ENCODE results near the gene C10orf90.

Gene C10orf90

DNA sequence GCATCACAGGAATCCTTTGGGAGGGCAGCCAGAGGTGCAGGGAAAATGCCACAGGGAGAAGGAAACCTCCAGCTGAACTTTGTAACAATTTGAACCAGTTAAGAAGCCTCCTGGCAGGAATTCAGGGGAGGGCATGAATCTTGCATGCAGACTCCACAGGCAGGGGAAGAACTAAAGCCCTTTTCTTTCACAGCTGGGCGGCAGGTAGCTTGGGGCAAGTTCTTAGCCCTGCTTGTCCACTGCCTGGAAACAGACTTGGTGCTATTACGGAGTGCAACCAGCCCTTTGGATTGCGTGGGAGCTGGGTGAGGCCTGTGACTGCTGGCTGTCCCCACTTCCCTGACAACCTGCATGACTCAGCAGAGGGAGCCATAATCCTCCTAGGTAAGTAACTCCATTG is 230.6 kb downstream of the C10orf90 start:
- no peak for DNase-seq
- H3K27me3 ChIP-seq (ENCODE audit: insufficient read depth, low read depth, severe bottlenecking), result no peaks in the 10 kb centered on the region
- H3K27ac ChIP-seq, result no peak overlapping the region
- no peaks in the 10 kb centered on the region for H3K36me3 ChIP-seq
- no peak overlapping the region for H3K4me3 ChIP-seq (ENCODE audit: low read depth, low read length)
- TF ChIP-seq, protein P1, sequence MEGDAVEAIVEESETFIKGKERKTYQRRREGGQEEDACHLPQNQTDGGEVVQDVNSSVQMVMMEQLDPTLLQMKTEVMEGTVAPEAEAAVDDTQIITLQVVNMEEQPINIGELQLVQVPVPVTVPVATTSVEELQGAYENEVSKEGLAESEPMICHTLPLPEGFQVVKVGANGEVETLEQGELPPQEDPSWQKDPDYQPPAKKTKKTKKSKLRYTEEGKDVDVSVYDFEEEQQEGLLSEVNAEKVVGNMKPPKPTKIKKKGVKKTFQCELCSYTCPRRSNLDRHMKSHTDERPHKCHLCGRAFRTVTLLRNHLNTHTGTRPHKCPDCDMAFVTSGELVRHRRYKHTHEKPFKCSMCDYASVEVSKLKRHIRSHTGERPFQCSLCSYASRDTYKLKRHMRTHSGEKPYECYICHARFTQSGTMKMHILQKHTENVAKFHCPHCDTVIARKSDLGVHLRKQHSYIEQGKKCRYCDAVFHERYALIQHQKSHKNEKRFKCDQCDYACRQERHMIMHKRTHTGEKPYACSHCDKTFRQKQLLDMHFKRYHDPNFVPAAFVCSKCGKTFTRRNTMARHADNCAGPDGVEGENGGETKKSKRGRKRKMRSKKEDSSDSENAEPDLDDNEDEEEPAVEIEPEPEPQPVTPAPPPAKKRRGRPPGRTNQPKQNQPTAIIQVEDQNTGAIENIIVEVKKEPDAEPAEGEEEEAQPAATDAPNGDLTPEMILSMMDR (IDR thresholded peaks at IDR 0.05; ENCODE audit: low read depth, low read length), result no peak
- no peaks in the 10 kb centered on the region for H3K9me3 ChIP-seq (ENCODE audit: severe bottlenecking)

DNA sequence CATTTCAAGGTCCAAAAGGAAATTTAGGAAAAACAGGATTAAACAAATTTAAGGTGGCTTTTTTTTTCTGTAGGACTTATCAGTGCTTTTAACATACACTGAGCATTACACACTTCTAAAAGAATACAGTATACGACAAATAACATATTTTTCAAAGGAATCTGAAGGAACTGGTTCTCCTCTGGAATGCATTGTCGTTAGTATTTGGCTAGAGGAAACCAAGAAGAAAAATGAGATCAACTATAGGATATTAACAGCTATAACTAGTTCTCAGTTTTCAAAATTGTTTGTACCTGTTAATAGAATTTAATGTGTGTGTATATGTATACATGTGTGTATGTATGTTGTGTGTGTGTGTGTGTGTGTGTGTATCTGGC is 232.1 kb downstream of the C10orf90 start:
- Histone ChIP-seq H3K27ac (no peak overlapping the region), H3K9me3 (ENCODE audit: severe bottlenecking) (no peaks in the 10 kb centered on the region), H3K4me3 (ENCODE audit: low read depth, low read length) (no peak overlapping the region), H3K36me3 (no peaks in the 10 kb centered on the region), H3K27me3 (ENCODE audit: insufficient read depth, low read depth, severe bottlenecking) (no peaks in the 10 kb centered on the region)
- TF ChIP-seq, protein P1 (IDR thresholded peaks at IDR 0.05; ENCODE audit: low read depth, low read length), result no peak
- DNase-seq, result no peak

DNA sequence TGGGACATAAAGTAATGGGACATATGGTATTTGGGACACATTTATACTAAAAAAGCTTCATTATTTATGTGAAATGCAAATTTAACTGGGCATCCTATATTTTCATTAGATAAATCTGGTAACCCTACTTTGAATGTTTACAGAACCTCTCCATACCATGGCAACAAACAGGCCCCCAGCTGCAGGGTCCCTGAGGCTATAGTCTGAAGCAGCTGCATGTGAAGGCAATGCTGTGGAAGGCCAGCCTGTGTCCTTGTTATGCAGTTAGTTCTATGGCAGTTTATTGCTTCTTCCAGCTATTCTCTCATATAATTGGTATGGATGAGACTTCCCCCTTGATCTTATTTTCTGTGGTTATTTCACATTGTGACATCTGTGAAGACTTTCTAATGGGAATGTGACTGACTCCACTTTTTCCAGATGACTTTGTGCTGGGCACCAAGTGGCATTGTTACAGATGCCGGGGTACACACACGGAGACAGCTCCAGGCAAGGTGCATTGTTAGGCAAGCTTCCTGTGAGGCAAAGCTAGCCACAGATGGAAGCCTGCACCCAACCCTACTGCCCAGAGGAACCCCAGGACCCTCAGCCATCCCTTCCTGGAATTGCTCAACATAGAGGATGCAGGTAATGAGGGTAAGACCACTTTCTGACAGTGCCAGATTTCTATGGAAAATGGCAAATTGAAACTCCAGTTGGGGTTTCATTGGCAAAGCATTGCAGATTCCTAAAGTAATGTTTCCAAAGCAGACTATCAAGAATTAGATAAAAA is 232.7 kb downstream of the C10orf90 start:
- H3K4me3 ChIP-seq (ENCODE audit: low read depth, low read length), result no peak overlapping the region
- H3K27me3 ChIP-seq (ENCODE audit: insufficient read depth, low read depth, severe bottlenecking), result no peaks in the 10 kb centered on the region
- H3K36me3 ChIP-seq, result no peaks in the 10 kb centered on the region
- H3K9me3 ChIP-seq (ENCODE audit: severe bottlenecking), result no peaks in the 10 kb centered on the region
- TF ChIP-seq, protein P1 (IDR thresholded peaks at IDR 0.05; ENCODE audit: low read depth, low read length), result no peak
- no peak for DNase-seq
- H3K27ac ChIP-seq, result no peak overlapping the region

DNA sequence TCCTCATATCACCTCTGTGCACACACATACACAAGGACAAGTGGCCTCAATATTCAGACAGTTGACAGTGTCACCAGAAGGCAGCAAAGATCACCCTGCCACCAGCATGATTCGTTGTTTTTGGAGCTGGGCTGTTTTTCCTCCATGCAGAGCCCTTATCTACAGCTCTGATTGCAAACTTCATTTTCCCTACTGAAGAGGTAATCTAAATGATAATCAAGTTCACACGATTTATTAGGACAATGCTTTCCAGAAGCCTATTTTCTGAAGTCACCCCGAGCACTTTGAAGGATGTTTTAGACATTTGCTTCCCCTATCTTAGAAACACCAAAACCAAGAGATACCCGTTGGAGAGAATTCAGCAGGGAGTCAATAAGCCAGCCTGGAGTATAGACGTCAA is 236.3 kb downstream of the C10orf90 start:
- Histone ChIP-seq H3K36me3 (no peaks in the 10 kb centered on the region), H3K27me3 (ENCODE audit: insufficient read depth, low read depth, severe bottlenecking) (no peaks in the 10 kb centered on the region), H3K4me3 (ENCODE audit: low read depth, low read length) (no peak overlapping the region), H3K27ac (no peak overlapping the region), H3K9me3 (ENCODE audit: severe bottlenecking) (no peaks in the 10 kb centered on the region)
- TF ChIP-seq, protein P1 (IDR thresholded peaks at IDR 0.05; ENCODE audit: low read depth, low read length), result no peak
- DNase-seq, result no peak

DNA sequence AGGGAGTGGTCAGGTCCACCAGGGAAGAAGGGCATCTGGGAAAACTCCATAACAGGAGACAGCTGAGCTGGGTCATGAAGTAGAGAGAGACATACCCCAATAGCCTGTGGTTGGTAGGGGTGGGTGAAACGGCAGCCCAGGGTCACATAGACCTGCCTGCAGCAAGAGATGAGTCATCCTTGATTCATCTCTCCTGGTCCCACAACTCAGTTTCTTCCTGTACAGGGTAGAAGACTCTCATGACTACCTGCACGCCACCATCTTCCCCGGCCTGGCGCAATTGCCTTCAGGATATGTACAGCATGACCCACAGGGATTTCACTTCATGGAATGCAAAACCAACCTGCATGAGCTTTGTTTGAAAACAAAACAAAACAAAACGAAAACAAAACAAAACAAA is 237.1 kb downstream of the C10orf90 start:
- Histone ChIP-seq H3K27ac (no peak overlapping the region), H3K36me3 (no peaks in the 10 kb centered on the region), H3K27me3 (ENCODE audit: insufficient read depth, low read depth, severe bottlenecking) (no peaks in the 10 kb centered on the region), H3K9me3 (ENCODE audit: severe bottlenecking) (no peaks in the 10 kb centered on the region), H3K4me3 (ENCODE audit: low read depth, low read length) (no peak overlapping the region)
- TF ChIP-seq, protein P1 (IDR thresholded peaks at IDR 0.05; ENCODE audit: low read depth, low read length), result no peak
- no peak for DNase-seq

DNA sequence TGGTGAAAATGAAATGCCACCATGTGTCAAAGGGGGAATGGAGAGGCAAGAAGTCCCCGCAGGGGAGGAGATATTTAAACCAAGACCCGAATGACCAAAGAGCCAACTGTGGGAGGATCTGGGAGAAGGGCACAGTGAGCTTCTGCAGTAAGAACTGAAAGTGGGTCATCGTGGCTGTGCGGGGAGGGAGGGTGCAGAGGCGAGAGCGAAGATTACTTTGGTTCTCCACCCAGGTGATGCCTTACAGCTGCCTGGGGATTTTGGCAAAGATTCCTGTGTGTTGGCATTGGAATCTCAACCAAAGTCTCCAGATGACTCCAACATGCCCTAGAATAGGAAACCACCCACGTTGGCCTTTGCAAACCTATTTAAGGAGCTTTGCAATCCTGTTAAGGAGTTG is 238.0 kb downstream of the C10orf90 start:
- Histone ChIP-seq H3K4me3 (ENCODE audit: low read depth, low read length) (no peak overlapping the region), H3K9me3 (ENCODE audit: severe bottlenecking) (no peaks in the 10 kb centered on the region), H3K36me3 (no peaks in the 10 kb centered on the region), H3K27ac (no peak overlapping the region), H3K27me3 (ENCODE audit: insufficient read depth, low read depth, severe bottlenecking) (no peaks in the 10 kb centered on the region)
- TF ChIP-seq, protein P1 (IDR thresholded peaks at IDR 0.05; ENCODE audit: low read depth, low read length), result no peak
- no peak for DNase-seq
